Cardiac muscle cell (in vitro differentiated cells and primary cell): ENCODE measurements around the gene SEMA6C. TPM values are rescaled to one million over a fixed set of nuclear protein-coding genes. Genes with fewer than 3 reads are reported as not detected.
A peak's percentile ranks its signal among the peaks of the same experiment; 100 is the strongest.

Source experiments
- DNase-seq, 2 donors: peaks; one replicate each; pipeline versions ENCODE4 v3.0.0 to v3.0.0-alpha.2; 2010 to 2017; ENCODE audit warnings: low read depth in 1 of 2, low spot score in 1 of 2
- H3K27ac ChIP-seq: fragments of 200-600 bp; sonication (generic); 2 replicates; pipeline ENCODE4 v1.5.1; 2016
- H3K27me3 ChIP-seq: fragments of 200-600 bp; sonication (generic); 2 replicates; pipeline ENCODE4 v1.6.0; 2016; ENCODE audit warnings: control low read depth
- H3K36me3 ChIP-seq: fragments of 200-600 bp; sonication (generic); 2 replicates; pipeline ENCODE4 v1.5.1; 2016; ENCODE audit warnings: control low read depth
- H3K4me1 ChIP-seq: fragments of 200-600 bp; sonication (generic); 2 replicates; pipeline ENCODE4 v1.8.1; 2017; ENCODE audit warnings: low read depth, mild to moderate bottlenecking, mixed run types
- H3K4me3 ChIP-seq: fragments of 200-600 bp; sonication (generic); 2 replicates; pipeline ENCODE4 v1.5.1; 2016; ENCODE audit warnings: mild to moderate bottlenecking
- H3K9me3 ChIP-seq: fragments of 200-600 bp; sonication (generic); 2 replicates; pipeline ENCODE4 v1.5.1; 2017; ENCODE audit warnings: low read depth, mild to moderate bottlenecking, control low read depth
- CTCF ChIP-seq: IDR thresholded peaks from 2 replicates; pipeline ENCODE4 v1.5.1; 2012; ENCODE audit warnings: low read depth, mild to moderate bottlenecking, low read length
- polyA plus RNA-seq: library from polyadenylated mRNA; unstranded; fragments of >200 nt; fragmentation: Nextera tagmentation; extraction: Ambion mirVana; gene quantifications from 2 replicates; pipeline ENCODE4 v1.2.1, GENCODE V29; 2016
- total RNA-seq: library from RNA; depleted of rRNA; stranded (reverse); fragments of >200 nt; gene quantifications from 2 replicates; pipeline ENCODE4 v1.2.3, GENCODE V29; 2016

The SEMA6C gene
- total and polyA plus RNA-seq, 2 experiments from 2014 or later: 23.3 to 28.1 TPM

- Histone ChIP-seq H3K4me1 (peaks cover 14% of the 10 kb centered on the region), H3K9me3 (no peaks in the 10 kb centered on the region), H3K36me3 (peaks cover 26% of the 10 kb centered on the region), H3K27ac (peak overlapping the region; percentile 89), H3K4me3 (peak overlapping the region; percentile 75), H3K27me3 (no peaks in the 10 kb centered on the region)
- TF ChIP-seq CTCF: no peak
- DNase-seq: peak; percentile 70 to 76
Measured at GRCh38 chr1:151165281-151165737, 18.9 kb upstream of the SEMA6C start.

GRCh38 chr1:151164732-151165280 is 18.4 kb upstream of the SEMA6C start:
- no peak for TF ChIP-seq CTCF
- Histone ChIP-seq H3K27me3 (no peaks in the 10 kb centered on the region), H3K4me3 (peak overlapping the region; percentile 75), H3K9me3 (no peaks in the 10 kb centered on the region), H3K27ac (peak overlapping the region; percentile 89), H3K4me1 (peaks cover 14% of the 10 kb centered on the region), H3K36me3 (peaks cover 27% of the 10 kb centered on the region)
- DNase-seq: peak in 1 of 2 donors; percentile 62

GRCh38 chr1:151159373-151159772 is 12.9 kb upstream of the SEMA6C start:
- Histone ChIP-seq H3K27ac (peak overlapping the region; percentile 51), H3K4me3 (no peak overlapping the region), H3K9me3 (no peaks in the 10 kb centered on the region), H3K36me3 (peaks cover 14% of the 10 kb centered on the region), H3K4me1 (peaks cover 5% of the 10 kb centered on the region), H3K27me3 (no peaks in the 10 kb centered on the region)
- no peak for DNase-seq
- TF ChIP-seq CTCF: no peak

GRCh38 chr1:151158751-151159251 is 12.4 kb upstream of the SEMA6C start:
- DNase-seq: no peak
- Histone ChIP-seq H3K27me3 (no peaks in the 10 kb centered on the region), H3K27ac (peak overlapping the region; percentile 51), H3K4me1 (no peaks in the 10 kb centered on the region), H3K4me3 (no peak overlapping the region), H3K9me3 (no peaks in the 10 kb centered on the region), H3K36me3 (peaks cover 14% of the 10 kb centered on the region)
- no peak for TF ChIP-seq CTCF

- Histone ChIP-seq H3K27ac (no peak overlapping the region), H3K36me3 (peaks cover 14% of the 10 kb centered on the region), H3K4me1 (no peaks in the 10 kb centered on the region), H3K4me3 (no peak overlapping the region), H3K27me3 (no peaks in the 10 kb centered on the region), H3K9me3 (no peaks in the 10 kb centered on the region)
- no peak for DNase-seq
- no peak for TF ChIP-seq CTCF
Measured at GRCh38 chr1:151158326-151158725, 11.9 kb upstream of the SEMA6C start.
